NOMO-1 treated with DMSO at 0.1 percent for 48 hours (cell line): ENCODE measurements around the gene TOMM40.
A peak's percentile ranks its signal among the peaks of the same experiment; 100 is the strongest.
"Not testable (repeated sequence)": the region's sequence is repeated elsewhere in the genome, so short reads cannot be mapped to it uniquely, and the experiment has no call there.

Experiments
- DNase-seq: peaks from one replicate; lab custom pipeline; 2025; ENCODE audit not compliant: unreplicated experiment; lab: John Stamatoyannopoulos, UW

Gene TOMM40

DNA sequence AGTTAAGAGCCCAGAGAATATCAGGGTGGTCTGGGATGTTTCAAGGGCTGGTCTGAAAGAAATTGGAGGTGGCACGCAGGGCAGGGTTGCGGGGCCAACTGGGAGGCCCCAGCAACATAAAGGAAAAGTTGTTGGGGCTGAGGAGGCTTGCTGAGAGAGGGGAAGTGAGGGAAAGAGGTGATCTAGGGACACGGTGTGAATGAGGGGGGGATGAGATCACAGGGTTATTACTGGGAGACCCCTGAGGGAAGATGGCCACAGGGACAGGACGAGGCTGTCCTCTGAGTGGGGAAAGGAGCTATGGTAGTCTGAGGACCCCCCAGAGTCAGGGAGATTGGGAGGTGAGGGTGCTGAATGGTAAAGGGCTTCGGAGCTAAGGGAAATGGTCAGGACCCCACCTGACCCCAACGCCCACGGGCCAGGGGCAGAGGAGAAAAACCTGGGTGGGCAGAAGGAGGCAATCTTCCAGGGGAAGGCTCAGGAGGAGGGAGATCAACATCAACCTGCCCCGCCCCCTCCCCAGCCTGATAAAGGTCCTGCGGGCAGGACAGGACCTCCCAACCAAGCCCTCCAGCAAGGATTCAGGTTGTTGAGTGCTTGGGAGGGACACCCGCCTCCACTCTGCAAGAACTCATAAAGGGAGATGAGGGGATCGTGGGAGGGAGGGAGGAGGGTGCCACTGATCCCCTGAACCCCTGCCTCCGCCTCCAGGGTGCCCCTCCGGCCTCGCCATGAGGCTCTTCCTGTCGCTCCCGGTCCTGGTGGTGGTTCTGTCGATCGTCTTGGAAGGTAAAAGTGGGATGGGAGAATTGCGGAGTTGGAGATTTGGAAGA is 35.4 kb downstream of the TOMM40 start:
- not testable (repeated sequence) for DNase-seq

DNA sequence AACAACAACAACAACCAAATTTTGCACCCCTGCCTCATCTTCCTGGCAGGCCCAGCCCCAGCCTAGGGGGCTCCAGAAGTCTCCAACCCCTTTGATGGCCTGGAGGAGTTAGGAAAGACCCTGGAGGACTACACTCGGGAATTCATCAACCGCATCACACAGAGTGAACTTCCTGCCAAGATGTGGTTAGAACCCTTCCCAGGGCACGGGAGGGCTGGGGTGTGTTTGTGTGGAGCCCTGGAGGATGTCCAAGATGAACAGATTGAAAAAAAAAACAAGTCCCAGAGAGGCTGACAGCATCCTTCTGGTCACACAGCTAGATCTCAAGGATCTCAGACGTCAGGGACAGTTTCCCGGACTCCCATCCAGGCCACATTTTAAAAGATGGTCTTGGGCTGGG is 36.7 kb downstream of the TOMM40 start:
- DNase-seq, result no peak

DNA sequence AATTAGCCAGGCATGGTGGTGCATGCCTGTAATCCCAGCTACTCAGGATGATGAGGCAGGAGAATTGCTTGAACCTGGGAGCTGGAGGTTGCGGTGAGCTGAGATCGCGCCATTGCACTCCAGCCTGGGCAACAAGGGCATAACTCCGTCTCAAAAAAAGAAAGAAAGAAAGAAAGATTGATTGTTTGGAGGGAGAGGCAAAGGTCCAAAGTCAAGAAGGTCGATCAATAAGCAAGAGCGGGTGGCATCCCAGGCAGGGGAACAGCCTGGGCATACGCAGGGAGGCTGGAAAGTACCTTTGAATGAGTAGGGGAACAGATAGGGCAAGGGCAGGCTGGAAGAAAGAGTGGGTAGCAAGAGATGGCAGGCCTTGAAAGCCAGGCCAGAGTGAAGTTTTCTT is 39.0 kb downstream of the TOMM40 start:
- no peak for DNase-seq

DNA sequence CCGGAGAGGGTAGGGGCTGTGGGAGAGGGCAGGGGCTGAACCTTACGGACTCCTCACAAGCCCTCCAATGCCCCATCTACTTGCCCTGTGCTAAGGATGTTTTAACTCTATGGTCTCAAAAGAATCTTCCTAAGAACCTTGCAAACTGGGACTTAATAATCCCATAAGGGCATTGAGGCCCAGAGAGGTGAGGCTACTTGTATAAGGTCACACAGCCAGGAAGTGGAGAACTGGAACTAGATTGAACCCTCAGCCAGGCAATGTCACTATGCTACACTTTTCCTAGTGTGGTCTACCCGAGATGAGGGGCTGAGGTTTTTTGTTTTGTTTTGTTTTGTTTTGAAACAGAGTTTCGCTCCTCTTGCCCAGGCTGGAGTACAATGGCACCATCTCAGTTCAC is 40.5 kb downstream of the TOMM40 start:
- DNase-seq, result no peak

DNA sequence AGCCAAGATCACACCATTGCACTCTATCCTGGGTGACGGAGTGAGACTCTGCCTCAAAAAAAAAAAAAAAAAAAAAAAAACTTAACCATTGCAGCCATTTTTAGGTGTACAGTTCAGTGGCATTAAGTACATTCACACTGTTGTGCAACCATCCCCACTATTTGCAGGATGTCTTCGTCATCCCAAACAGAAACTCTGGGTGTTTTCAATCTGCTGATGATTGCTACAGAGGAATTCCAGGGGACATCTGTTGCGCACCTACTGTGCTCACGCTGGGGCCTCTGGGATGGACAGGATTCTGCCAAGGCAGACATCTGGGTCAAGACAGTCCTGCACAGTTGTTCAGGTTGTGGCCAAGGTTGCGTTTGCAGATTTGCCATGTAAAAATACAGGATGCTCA is 48.6 kb downstream of the TOMM40 start:
- peak; percentile 39 for DNase-seq

DNA sequence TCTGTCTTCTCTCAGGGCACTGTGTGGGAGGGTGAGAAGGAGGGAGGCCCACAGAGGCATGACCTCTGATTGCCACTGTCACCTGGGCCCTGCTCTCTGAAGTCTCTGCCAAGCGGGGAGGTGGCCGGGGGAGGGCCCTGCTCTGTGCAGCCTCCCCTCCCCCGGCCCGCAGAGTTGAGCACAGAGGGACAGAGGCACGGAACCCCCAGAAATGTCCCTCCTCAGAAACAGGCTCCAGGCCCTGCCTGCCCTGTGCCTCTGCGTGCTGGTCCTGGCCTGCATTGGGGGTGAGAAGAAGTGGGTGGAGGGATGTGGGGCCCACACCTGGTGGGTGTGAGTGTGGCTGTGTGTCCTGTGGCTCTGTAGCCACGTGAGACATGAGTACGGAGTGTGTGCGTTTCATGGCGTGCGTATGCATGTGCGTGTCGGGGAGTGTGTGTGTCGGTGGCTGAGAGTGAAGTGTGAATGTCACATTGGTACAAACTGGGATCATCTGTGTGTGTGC is 51.1 kb downstream of the TOMM40 start, which contains the start of gene APOC4:
Gene APOC4, plus strand, starts transcription at position 171 of the 505 bp plus-strand sequence. Its CDS starts 41 bp downstream, at position 212.
- DNase-seq, result no peak

DNA sequence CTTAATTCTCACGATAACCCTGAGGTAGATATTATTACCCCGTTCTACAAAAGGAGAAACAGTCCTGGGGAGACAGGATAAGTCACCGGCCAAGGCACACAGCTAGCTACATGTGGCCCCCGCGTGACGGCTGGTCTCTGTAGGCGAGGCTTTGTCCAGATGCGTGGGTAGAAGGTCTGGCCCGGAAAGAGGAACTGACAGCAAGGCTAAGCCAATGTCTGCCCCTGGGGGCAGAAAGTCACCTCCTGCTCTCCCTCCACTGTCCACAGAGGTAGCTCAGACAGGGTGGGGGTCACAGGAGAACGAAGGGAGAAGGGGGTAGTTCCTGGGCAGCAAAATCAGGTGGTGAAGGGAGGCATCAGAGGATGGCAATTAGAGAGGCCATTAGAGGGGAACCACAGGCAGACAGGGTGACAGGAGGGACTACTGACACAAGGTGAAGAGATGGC is 52.8 kb downstream of the TOMM40 start:
- DNase-seq, result peak; percentile 76

DNA sequence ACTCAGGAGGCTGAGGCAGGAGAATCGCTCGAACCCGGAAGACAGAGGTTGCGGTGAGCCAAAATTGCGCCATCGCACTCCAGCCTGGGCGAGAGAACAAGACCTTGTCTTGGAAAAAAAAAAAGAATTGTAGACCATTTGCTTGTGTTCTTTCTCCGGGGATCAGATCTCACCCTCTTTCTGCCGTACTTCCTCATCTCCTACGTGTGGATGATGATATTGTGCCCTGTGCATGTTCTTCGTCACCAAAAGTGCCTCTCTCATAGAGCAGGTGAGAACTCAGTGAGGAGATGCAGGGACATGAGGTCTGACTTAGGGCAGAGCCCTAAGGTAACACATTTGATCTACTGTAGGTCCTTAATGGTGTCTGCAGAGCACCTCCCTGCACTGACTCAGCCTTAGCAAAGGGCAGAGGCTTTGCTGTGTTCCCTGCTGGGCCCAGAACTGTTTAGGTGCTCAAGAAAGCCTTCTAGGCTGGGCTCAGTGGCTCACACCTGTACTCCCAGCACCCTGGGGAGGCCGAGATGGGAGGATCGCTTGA is 56.1 kb downstream of the TOMM40 start:
- DNase-seq, result peak; percentile 73

DNA sequence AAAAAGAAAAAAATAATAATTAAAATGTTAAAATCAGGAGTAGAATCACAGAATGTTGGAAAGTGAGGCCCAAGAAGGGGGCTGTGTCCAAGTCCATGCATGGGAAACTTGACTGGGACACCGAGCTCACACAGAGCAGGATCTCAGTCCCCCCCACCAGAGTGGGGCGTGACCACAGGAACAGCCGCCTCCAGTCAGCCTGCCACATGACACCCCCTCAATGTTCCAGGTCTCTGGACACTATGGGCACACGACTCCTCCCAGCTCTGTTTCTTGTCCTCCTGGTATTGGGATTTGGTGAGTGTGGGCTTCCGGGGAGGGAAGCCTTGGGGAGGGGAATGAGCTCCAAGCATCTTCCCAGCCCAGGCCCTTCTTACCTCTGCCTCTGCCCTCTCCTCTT is 57.2 kb downstream of the TOMM40 start:
- no peak for DNase-seq

DNA sequence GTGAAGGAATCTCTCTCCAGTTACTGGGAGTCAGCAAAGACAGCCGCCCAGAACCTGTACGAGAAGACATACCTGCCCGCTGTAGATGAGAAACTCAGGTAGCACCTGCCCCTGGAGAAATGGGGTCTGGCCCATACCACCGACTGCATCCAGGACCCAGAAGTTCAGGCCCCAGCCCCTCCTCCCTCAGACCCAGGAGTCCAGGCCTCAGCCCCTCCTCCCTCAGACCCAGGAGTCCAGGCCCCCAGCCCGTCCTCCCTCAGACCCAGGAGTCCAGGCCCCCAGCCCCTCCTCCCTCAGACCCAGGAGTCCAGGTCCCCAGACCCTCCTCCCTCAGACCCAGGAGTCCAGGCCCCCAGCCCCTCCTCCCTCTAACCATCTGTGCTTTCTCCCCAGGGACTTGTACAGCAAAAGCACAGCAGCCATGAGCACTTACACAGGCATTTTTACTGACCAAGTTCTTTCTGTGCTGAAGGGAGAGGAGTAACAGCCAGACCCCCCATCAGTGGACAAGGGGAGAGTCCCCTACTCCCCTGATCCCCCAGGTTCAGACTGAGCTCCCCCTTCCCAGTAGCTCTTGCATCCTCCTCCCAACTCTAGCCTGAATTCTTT is 57.8 kb downstream of the TOMM40 start:
- no peak for DNase-seq

DNA sequence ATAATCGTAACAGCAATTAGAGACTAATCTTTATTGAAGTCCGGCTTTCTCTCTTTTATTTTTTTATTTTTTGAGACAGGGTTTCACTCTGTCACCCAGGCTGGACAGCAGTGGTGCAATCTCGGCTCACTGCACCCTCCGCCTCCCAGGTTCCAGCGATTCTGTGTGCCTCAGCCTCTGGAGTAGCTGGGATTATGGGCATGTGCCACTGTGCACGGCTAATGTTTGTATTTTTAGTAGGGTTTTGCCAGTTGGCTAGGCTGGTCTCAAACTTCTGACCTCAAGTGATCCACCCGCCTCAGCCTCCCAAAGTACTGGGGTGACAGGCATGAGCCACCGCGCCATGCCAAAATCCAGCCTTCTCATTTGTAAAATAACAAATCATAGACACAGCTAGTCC is 58.5 kb downstream of the TOMM40 start:
- DNase-seq, result no peak

DNA sequence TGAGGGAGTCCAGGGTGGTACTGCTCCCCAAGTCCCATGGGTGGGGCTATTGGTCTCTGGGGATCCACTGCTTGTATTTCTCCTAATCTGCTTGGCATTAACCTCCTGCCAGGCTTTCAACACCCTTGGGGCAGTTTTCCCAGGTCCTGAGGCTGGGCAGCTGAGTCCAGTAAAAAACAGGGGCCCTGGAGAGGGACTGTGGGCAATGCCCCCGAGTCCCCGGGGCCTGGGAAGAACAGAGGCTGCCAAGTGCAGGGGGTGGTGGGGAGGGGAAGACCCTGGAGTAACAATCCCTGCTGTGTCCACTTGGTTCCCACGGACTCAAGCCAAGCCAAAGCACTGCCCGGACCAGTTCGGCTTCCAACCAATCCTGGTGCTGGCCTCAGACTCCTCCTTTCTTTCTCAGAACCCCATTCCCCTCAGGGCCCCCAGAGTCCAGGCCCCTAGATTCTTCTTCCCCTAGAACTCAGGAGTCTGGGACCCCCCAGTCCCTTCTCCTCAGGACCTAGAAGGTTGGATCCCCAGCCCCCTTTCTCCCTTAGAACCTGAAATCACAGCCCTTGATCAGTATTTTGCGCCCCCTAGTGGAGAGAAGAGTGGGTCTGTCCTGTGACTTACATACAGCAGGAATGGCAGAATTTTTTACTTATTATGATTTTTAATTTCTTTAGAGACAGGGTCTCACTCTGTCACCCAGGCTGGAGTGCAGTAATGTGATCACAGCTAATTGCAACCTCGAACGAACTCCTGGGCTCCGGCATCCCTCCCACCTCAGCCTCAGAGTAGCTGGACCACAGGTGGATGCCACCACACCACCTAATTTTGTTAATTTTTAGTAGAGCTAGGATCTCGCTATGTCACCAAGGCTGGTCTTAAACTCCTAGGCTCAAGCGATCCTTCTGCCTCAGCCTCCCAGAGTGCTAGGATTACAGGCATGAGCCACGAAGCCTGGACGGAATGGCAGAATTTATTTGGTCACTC is 60.4 kb downstream of the TOMM40 start:
- peak; percentile 43 for DNase-seq
